IMR-90 (cell line): ENCODE measurements around the gene HSPA12A. TPM values are rescaled to one million over a fixed set of nuclear protein-coding genes. Genes with fewer than 3 reads are reported as not detected.

Experiments
- ATAC-seq: fragments of 200-7000 bp; cut with Tn5 transposase; 2 replicates; pipeline ENCODE4 v1.9.1; 2020; ENCODE audit warnings: low read depth, mild to moderate bottlenecking, moderate library complexity
- BruUV-seq: library from RNA; stranded (reverse); fragments of 400-500 nt; replicated peaks from 2 replicates; lab custom pipeline; 2021; lab: Mats Ljungman, UMichigan
- CTCF ChIA-PET: fragments of 300-600 bp; formaldehyde crosslinking; extraction: SDS; loops from one replicate; lab custom pipeline; 2021; ENCODE audit warnings: antibody characterized with exemption; lab: Yijun Ruan, JAX
- POLR2A ChIA-PET: fragments of 300-600 bp; sonication (Branson Sonifier 250); formaldehyde crosslinking; loops from one replicate; lab custom pipeline; 2022; ENCODE audit warnings: antibody characterized with exemption; ENCODE audit not compliant: unreplicated experiment; lab: Charles Lee
- DNase-seq: peaks from one replicate; pipeline ENCODE4 v3.0.0; 2013
- H2AFZ ChIP-seq: replicated peaks from 2 replicates; pipeline ENCODE3; 2013; ENCODE audit warnings: low read length, mild to moderate bottlenecking; ENCODE audit not compliant: poor library complexity
- H2AK5ac ChIP-seq: 2 replicates; pipeline ENCODE4 v1.6.1; 2013; ENCODE audit warnings: low read depth, low read length, inconsistent platforms
- H2AK9ac ChIP-seq: replicated peaks from 2 replicates; pipeline ENCODE3; 2013; ENCODE audit warnings: mild to moderate bottlenecking, low read depth, low read length, moderate library complexity; ENCODE audit not compliant: poor library complexity
- H2BK120ac ChIP-seq: 2 replicates; pipeline ENCODE4 v1.6.1; 2013; ENCODE audit warnings: low read depth, low read length, inconsistent platforms
- H2BK15ac ChIP-seq: 3 replicates; pipeline ENCODE4 v1.6.1; 2013; ENCODE audit warnings: low read depth, low read length, inconsistent platforms
- H2BK20ac ChIP-seq: 2 replicates; pipeline ENCODE4 v1.6.1; 2013; ENCODE audit warnings: low read depth, mild to moderate bottlenecking, inconsistent platforms, low read length, moderate library complexity
- H2BK5ac ChIP-seq: 2 replicates; pipeline ENCODE4 v1.6.1; 2013; ENCODE audit warnings: mild to moderate bottlenecking, low read depth, low read length, inconsistent platforms; ENCODE audit not compliant: poor library complexity, severe bottlenecking
- H3K14ac ChIP-seq: replicated peaks from 2 replicates; pipeline ENCODE4 v1.6.1; 2013; ENCODE audit warnings: low read depth, low read length, inconsistent platforms
- H3K18ac ChIP-seq: 2 replicates; pipeline ENCODE4 v1.6.1; 2013; ENCODE audit warnings: low read depth, low read length, control low read depth
- H3K23ac ChIP-seq: 2 replicates; pipeline ENCODE4 v1.6.1; 2013; ENCODE audit warnings: low read depth, low read length, inconsistent platforms
- H3K27ac ChIP-seq: 2 replicates; pipeline ENCODE4 v1.5.1; 2013; ENCODE audit warnings: mild to moderate bottlenecking, control low read depth, low read length; ENCODE audit not compliant: insufficient read depth
- H3K27me3 ChIP-seq: 2 replicates; pipeline ENCODE4 v1.6.1; 2013; ENCODE audit warnings: low read length; ENCODE audit not compliant: control insufficient read depth, insufficient read depth
- H3K36me3 ChIP-seq: 2 replicates; pipeline ENCODE4 v1.6.1; 2013; ENCODE audit warnings: low read length, mixed read lengths; ENCODE audit not compliant: control insufficient read depth, insufficient read depth
- H3K4ac ChIP-seq: 2 replicates; pipeline ENCODE4 v1.6.1; 2013; ENCODE audit warnings: low read depth, low read length, inconsistent platforms
- H3K4me1 ChIP-seq: 2 replicates; pipeline ENCODE4 v1.6.1; 2013; ENCODE audit warnings: low read length, mixed read lengths; ENCODE audit not compliant: control insufficient read depth, insufficient read depth
- H3K4me2 ChIP-seq: 2 replicates; pipeline ENCODE4 v1.6.1; 2013; ENCODE audit warnings: low read depth, mild to moderate bottlenecking, control low read depth, low read length, moderate library complexity
- H3K4me3 ChIP-seq: 2 replicates; pipeline ENCODE4 v1.5.1; 2013; ENCODE audit warnings: low read depth, mild to moderate bottlenecking, control low read depth, low read length, moderate library complexity; ENCODE audit not compliant: insufficient read depth
- H3K56ac ChIP-seq: 2 replicates; pipeline ENCODE4 v1.6.1; 2013; ENCODE audit warnings: low read length, inconsistent platforms; ENCODE audit not compliant: insufficient read depth; ENCODE audit errors: extremely low read depth
- H3K79me1 ChIP-seq, 2 experiments: 2 replicates each; pipeline ENCODE4 v1.6.1; 2013; ENCODE audit warnings: low read length in 2 of 2, inconsistent platforms in 1 of 2, low read depth in 1 of 2
- H3K9ac ChIP-seq: 2 replicates; pipeline ENCODE4 v1.6.1; 2013; ENCODE audit warnings: low read depth, low read length, control low read depth
- H3K9me1 ChIP-seq: 2 replicates; pipeline ENCODE4 v1.6.1; 2013; ENCODE audit warnings: low read length, inconsistent platforms; ENCODE audit not compliant: insufficient read depth
- H3K9me3 ChIP-seq: 2 replicates; pipeline ENCODE4 v1.6.1; 2013; ENCODE audit warnings: low read length; ENCODE audit not compliant: control insufficient read depth, insufficient read depth
- H4K20me1 ChIP-seq: 2 replicates; pipeline ENCODE4 v1.6.1; 2013; ENCODE audit warnings: low read length, inconsistent platforms; ENCODE audit not compliant: insufficient read depth
- H4K5ac ChIP-seq: 2 replicates; pipeline ENCODE4 v1.6.1; 2013; ENCODE audit warnings: mild to moderate bottlenecking, low read depth, low read length, control low read depth
- H4K8ac ChIP-seq, 2 experiments: 2 replicates each; pipeline ENCODE4 v1.6.1; 2013; ENCODE audit warnings: low read depth in 2 of 2, low read length in 2 of 2, control low read depth in 1 of 2, inconsistent platforms in 1 of 2
- H4K91ac ChIP-seq: 2 replicates; pipeline ENCODE4 v1.6.1; 2013; ENCODE audit warnings: low read depth, low read length, inconsistent platforms; ENCODE audit not compliant: insufficient read depth
- BHLHE40 ChIP-seq: fragments of 150-350 bp; IDR thresholded peaks from 2 replicates; pipeline ENCODE4 v1.6.1; 2016; ENCODE audit warnings: mild to moderate bottlenecking, low read depth, low read length
- CEBPB ChIP-seq: IDR thresholded peaks from 2 replicates; pipeline ENCODE4 v1.6.1; 2012; ENCODE audit warnings: low read depth, low read length, improper control_type of control experiment
- CHD1 ChIP-seq: IDR thresholded peaks from 2 replicates; pipeline ENCODE4 v1.6.1; 2012; ENCODE audit warnings: low read depth, low read length, improper control_type of control experiment
- FOS ChIP-seq: fragments of 150-350 bp; IDR thresholded peaks from 2 replicates; pipeline ENCODE4 v1.6.1; 2016; ENCODE audit warnings: low read depth, low read length
- MAFK ChIP-seq: IDR thresholded peaks from 2 replicates; pipeline ENCODE4 v1.6.1; 2012; ENCODE audit warnings: low read depth, low read length, improper control_type of control experiment
- MAZ ChIP-seq: IDR thresholded peaks from 2 replicates; pipeline ENCODE4 v1.6.1; 2012; ENCODE audit warnings: low read depth, mild to moderate bottlenecking, low read length, improper control_type of control experiment, moderate library complexity, borderline replicate concordance
- MXI1 ChIP-seq: IDR thresholded peaks from 2 replicates; pipeline ENCODE4 v1.6.1; 2012; ENCODE audit warnings: low read depth, mild to moderate bottlenecking, low read length, moderate library complexity, borderline replicate concordance
- NFE2L2 ChIP-seq: fragments of 150-350 bp; IDR thresholded peaks from 2 replicates; pipeline ENCODE4 v1.6.1; 2016; ENCODE audit warnings: low read depth, mild to moderate bottlenecking, low read length
- POLR2A ChIP-seq: IDR thresholded peaks from 2 replicates; pipeline ENCODE4 v1.6.1; 2012; ENCODE audit warnings: mild to moderate bottlenecking, low read depth, low read length
- RAD21 ChIP-seq: IDR thresholded peaks from 2 replicates; pipeline ENCODE4 v1.6.1; 2012; ENCODE audit warnings: low read length, improper control_type of control experiment
- RCOR1 ChIP-seq: IDR thresholded peaks from 2 replicates; pipeline ENCODE4 v1.6.1; 2012; ENCODE audit warnings: mild to moderate bottlenecking, low read length, improper control_type of control experiment; ENCODE audit not compliant: insufficient replicate concordance
- RFX5 ChIP-seq: IDR thresholded peaks from 2 replicates; pipeline ENCODE4 v1.8.0; 2012; ENCODE audit warnings: low read depth, mild to moderate bottlenecking, low read length, moderate library complexity
- SMC3 ChIP-seq: fragments of 150-350 bp; IDR thresholded peaks from 2 replicates; pipeline ENCODE4 v1.6.1; 2016; ENCODE audit warnings: low read depth, mild to moderate bottlenecking, antibody characterized with exemption, low read length, moderate library complexity
- WGBS, 2 experiments: methylation state at CpG; one replicate each; pipeline versions ENCODE4 v1.1.5 to v1.1.7; 2013; ENCODE audit warnings: missing lambda C conversion rate in 2 of 2; ENCODE audit not compliant: insufficient read length in 1 of 2; ENCODE audit errors: extremely low coverage in 2 of 2; 5-methylcytosine and 5-hydroxymethylcytosine counted together
- dilution Hi-C: fragments of 300-500 bp; cut with HindIII; formaldehyde crosslinking; loops from one replicate; pipeline ENCODE4 v1.14.3; 2018; ENCODE audit warnings: low sequenced_read_pairs; ENCODE audit not compliant: unreplicated experiment
- in situ Hi-C: fragments of 300-500 bp; cut with MboI; formaldehyde crosslinking; loops from 3 replicates; pipeline ENCODE4 v1.14.3; 2019; ENCODE audit warnings: low sequenced_read_pairs, inconsistent platforms, mixed read lengths
- intact Hi-C: fragments of 100-400 bp; cut with micrococcal nuclease; formaldehyde crosslinking; loops from 2 replicates; pipeline ENCODE4 v1.10.0; 2022
- polyA plus RNA-seq, 3 experiments: library from polyadenylated mRNA; depleted of rRNA; stranded (reverse); fragments of >200 nt; gene quantifications; 2 replicates each; pipeline ENCODE4 v1.2.3, GENCODE V29; 2012; ENCODE audit warnings: low replicate concordance in 1 of 3
- total RNA-seq: library from RNA; depleted of rRNA; stranded (reverse); fragments of >200 nt; gene quantifications from 2 replicates; pipeline ENCODE4 v1.2.3, GENCODE V29; 2012
- TF ChIP-seq, protein P1 (sequence below): fragments of 150-350 bp; IDR thresholded peaks from 2 replicates; pipeline ENCODE4 v1.6.1; 2017; ENCODE audit warnings: mild to moderate bottlenecking, antibody characterized with exemption, low read length, low read depth
- TF ChIP-seq, protein P2 (sequence below): fragments of 150-350 bp; IDR thresholded peaks from 2 replicates; pipeline ENCODE4 v1.6.1; 2016; ENCODE audit warnings: low read depth, mild to moderate bottlenecking, low read length, moderate library complexity, borderline replicate concordance
- TF ChIP-seq, protein P3 (sequence below): conservative IDR thresholded peaks from 2 replicates; pipeline ENCODE4 v1.5.1; 2012; ENCODE audit warnings: mild to moderate bottlenecking, low read depth, low read length, improper control_type of control experiment

The HSPA12A gene
- total and polyA plus RNA-seq, 2 of the 4 experiments (the other 2 are of a cell fraction): 16.1 to 16.7 TPM

GRCh38 chr10:116712989-116713543, 29.3 kb downstream of the HSPA12A start:
- Histone ChIP-seq H3K27ac (no peak overlapping the region), H3K4me3 (no peak overlapping the region), H3K79me1 (peaks cover 16 to 31% of the 10 kb centered on the region in 2 experiments), H3K9me3 (no peaks in the 10 kb centered on the region), H2AK5ac (no peak overlapping the region), H2AFZ (no peak overlapping the region), H3K4me1 (peaks cover 8% of the 10 kb centered on the region), H3K4ac (no peak overlapping the region), H2BK20ac (no peak overlapping the region), H3K9ac (no peak overlapping the region), H3K56ac (no peak overlapping the region), H4K20me1 (peaks cover 7% of the 10 kb centered on the region; the same call in 1 of the 2 replicates), H4K8ac (no peak overlapping the region), H3K18ac (no peak overlapping the region), H3K27me3 (no peaks in the 10 kb centered on the region), H2BK120ac (no peak overlapping the region), H4K91ac (no peak overlapping the region), H3K9me1 (peaks cover 3% of the 10 kb centered on the region), H2AK9ac (no peak overlapping the region), H3K36me3 (no peaks in the 10 kb centered on the region), H3K23ac (no peak overlapping the region), H3K14ac (no peak overlapping the region), H3K4me2 (no peak overlapping the region), H2BK15ac (no peak overlapping the region), H4K5ac (no peak overlapping the region), H2BK5ac (no peak overlapping the region)
- in situ Hi-C loops: no loop called here
- TF ChIP-seq, protein P1, sequence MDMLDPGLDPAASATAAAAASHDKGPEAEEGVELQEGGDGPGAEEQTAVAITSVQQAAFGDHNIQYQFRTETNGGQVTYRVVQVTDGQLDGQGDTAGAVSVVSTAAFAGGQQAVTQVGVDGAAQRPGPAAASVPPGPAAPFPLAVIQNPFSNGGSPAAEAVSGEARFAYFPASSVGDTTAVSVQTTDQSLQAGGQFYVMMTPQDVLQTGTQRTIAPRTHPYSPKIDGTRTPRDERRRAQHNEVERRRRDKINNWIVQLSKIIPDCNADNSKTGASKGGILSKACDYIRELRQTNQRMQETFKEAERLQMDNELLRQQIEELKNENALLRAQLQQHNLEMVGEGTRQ: no peak
- TF ChIP-seq FOS: no peak
- TF ChIP-seq MXI1: no peak
- no peak for TF ChIP-seq POLR2A
- TF ChIP-seq, protein P2, sequence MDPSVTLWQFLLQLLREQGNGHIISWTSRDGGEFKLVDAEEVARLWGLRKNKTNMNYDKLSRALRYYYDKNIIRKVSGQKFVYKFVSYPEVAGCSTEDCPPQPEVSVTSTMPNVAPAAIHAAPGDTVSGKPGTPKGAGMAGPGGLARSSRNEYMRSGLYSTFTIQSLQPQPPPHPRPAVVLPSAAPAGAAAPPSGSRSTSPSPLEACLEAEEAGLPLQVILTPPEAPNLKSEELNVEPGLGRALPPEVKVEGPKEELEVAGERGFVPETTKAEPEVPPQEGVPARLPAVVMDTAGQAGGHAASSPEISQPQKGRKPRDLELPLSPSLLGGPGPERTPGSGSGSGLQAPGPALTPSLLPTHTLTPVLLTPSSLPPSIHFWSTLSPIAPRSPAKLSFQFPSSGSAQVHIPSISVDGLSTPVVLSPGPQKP: no peak
- no peak for TF ChIP-seq MAZ
- no peak for TF ChIP-seq RAD21
- TF ChIP-seq BHLHE40: no peak
- TF ChIP-seq CHD1: no peak
- no peak for TF ChIP-seq SMC3
- no peak for TF ChIP-seq RFX5
- TF ChIP-seq NFE2L2: no peak
- no peak for TF ChIP-seq MAFK
- TF ChIP-seq CEBPB: no peak
- TF ChIP-seq, protein P3, sequence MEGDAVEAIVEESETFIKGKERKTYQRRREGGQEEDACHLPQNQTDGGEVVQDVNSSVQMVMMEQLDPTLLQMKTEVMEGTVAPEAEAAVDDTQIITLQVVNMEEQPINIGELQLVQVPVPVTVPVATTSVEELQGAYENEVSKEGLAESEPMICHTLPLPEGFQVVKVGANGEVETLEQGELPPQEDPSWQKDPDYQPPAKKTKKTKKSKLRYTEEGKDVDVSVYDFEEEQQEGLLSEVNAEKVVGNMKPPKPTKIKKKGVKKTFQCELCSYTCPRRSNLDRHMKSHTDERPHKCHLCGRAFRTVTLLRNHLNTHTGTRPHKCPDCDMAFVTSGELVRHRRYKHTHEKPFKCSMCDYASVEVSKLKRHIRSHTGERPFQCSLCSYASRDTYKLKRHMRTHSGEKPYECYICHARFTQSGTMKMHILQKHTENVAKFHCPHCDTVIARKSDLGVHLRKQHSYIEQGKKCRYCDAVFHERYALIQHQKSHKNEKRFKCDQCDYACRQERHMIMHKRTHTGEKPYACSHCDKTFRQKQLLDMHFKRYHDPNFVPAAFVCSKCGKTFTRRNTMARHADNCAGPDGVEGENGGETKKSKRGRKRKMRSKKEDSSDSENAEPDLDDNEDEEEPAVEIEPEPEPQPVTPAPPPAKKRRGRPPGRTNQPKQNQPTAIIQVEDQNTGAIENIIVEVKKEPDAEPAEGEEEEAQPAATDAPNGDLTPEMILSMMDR: no peak
- no peak for TF ChIP-seq RCOR1
- no peak for DNase-seq
- ChIA-PET POLR2A (no interaction called here), CTCF (interaction anchor here (0.6 to 1.5 kb wide), 4 partner anchors 37 to 1844 kb away, joined by 3 to 6 read pairs (median 4); no protein-coding TSS in a partner anchor)
- BruUV-seq: no TSS peak
- dilution Hi-C loops: no loop called here
- WGBS, 2 experiments: no CpG with 5 or more reads among the region's 2 CpGs
- no peak for ATAC-seq
- intact Hi-C loops: no loop called here
